IMR-90 (cell line): ENCODE data around the gene IGSF8. TPM values are rescaled to one million over a fixed set of nuclear protein-coding genes. Genes with fewer than 3 reads are reported as not detected.

Experiments used
- ATAC-seq: fragments of 200-7000 bp; cut with Tn5 transposase; 2 replicates; pipeline ENCODE4 v1.9.1; 2020; ENCODE audit warnings: low read depth, mild to moderate bottlenecking, moderate library complexity
- BruUV-seq: library from RNA; stranded (reverse); fragments of 400-500 nt; replicated peaks from 2 replicates; lab custom pipeline; 2021; lab: Mats Ljungman, UMichigan
- CTCF ChIA-PET: fragments of 300-600 bp; formaldehyde crosslinking; extraction: SDS; loops from one replicate; lab custom pipeline; 2021; ENCODE audit warnings: antibody characterized with exemption; lab: Yijun Ruan, JAX
- POLR2A ChIA-PET: fragments of 300-600 bp; sonication (Branson Sonifier 250); formaldehyde crosslinking; loops from one replicate; lab custom pipeline; 2022; ENCODE audit warnings: antibody characterized with exemption; ENCODE audit not compliant: unreplicated experiment; lab: Charles Lee
- DNase-seq: peaks from one replicate; pipeline ENCODE4 v3.0.0; 2013
- H2AFZ ChIP-seq: replicated peaks from 2 replicates; pipeline ENCODE3; 2013; ENCODE audit warnings: low read length, mild to moderate bottlenecking; ENCODE audit not compliant: poor library complexity
- H2AK5ac ChIP-seq: 2 replicates; pipeline ENCODE4 v1.6.1; 2013; ENCODE audit warnings: low read depth, low read length, inconsistent platforms
- H2AK9ac ChIP-seq: replicated peaks from 2 replicates; pipeline ENCODE3; 2013; ENCODE audit warnings: mild to moderate bottlenecking, low read depth, low read length, moderate library complexity; ENCODE audit not compliant: poor library complexity
- H2BK120ac ChIP-seq: 2 replicates; pipeline ENCODE4 v1.6.1; 2013; ENCODE audit warnings: low read depth, low read length, inconsistent platforms
- H2BK15ac ChIP-seq: 3 replicates; pipeline ENCODE4 v1.6.1; 2013; ENCODE audit warnings: low read depth, low read length, inconsistent platforms
- H2BK20ac ChIP-seq: 2 replicates; pipeline ENCODE4 v1.6.1; 2013; ENCODE audit warnings: low read depth, mild to moderate bottlenecking, inconsistent platforms, low read length, moderate library complexity
- H2BK5ac ChIP-seq: 2 replicates; pipeline ENCODE4 v1.6.1; 2013; ENCODE audit warnings: mild to moderate bottlenecking, low read depth, low read length, inconsistent platforms; ENCODE audit not compliant: poor library complexity, severe bottlenecking
- H3K14ac ChIP-seq: replicated peaks from 2 replicates; pipeline ENCODE4 v1.6.1; 2013; ENCODE audit warnings: low read depth, low read length, inconsistent platforms
- H3K18ac ChIP-seq: 2 replicates; pipeline ENCODE4 v1.6.1; 2013; ENCODE audit warnings: low read depth, low read length, control low read depth
- H3K23ac ChIP-seq: 2 replicates; pipeline ENCODE4 v1.6.1; 2013; ENCODE audit warnings: low read depth, low read length, inconsistent platforms
- H3K27ac ChIP-seq: 2 replicates; pipeline ENCODE4 v1.5.1; 2013; ENCODE audit warnings: mild to moderate bottlenecking, control low read depth, low read length; ENCODE audit not compliant: insufficient read depth
- H3K27me3 ChIP-seq: 2 replicates; pipeline ENCODE4 v1.6.1; 2013; ENCODE audit warnings: low read length; ENCODE audit not compliant: control insufficient read depth, insufficient read depth
- H3K36me3 ChIP-seq: 2 replicates; pipeline ENCODE4 v1.6.1; 2013; ENCODE audit warnings: low read length, mixed read lengths; ENCODE audit not compliant: control insufficient read depth, insufficient read depth
- H3K4ac ChIP-seq: 2 replicates; pipeline ENCODE4 v1.6.1; 2013; ENCODE audit warnings: low read depth, low read length, inconsistent platforms
- H3K4me1 ChIP-seq: 2 replicates; pipeline ENCODE4 v1.6.1; 2013; ENCODE audit warnings: low read length, mixed read lengths; ENCODE audit not compliant: control insufficient read depth, insufficient read depth
- H3K4me2 ChIP-seq: 2 replicates; pipeline ENCODE4 v1.6.1; 2013; ENCODE audit warnings: low read depth, mild to moderate bottlenecking, control low read depth, low read length, moderate library complexity
- H3K4me3 ChIP-seq: 2 replicates; pipeline ENCODE4 v1.5.1; 2013; ENCODE audit warnings: low read depth, mild to moderate bottlenecking, control low read depth, low read length, moderate library complexity; ENCODE audit not compliant: insufficient read depth
- H3K56ac ChIP-seq: 2 replicates; pipeline ENCODE4 v1.6.1; 2013; ENCODE audit warnings: low read length, inconsistent platforms; ENCODE audit not compliant: insufficient read depth; ENCODE audit errors: extremely low read depth
- H3K79me1 ChIP-seq, 2 experiments: 2 replicates each; pipeline ENCODE4 v1.6.1; 2013; ENCODE audit warnings: low read length in 2 of 2, inconsistent platforms in 1 of 2, low read depth in 1 of 2
- H3K9ac ChIP-seq: 2 replicates; pipeline ENCODE4 v1.6.1; 2013; ENCODE audit warnings: low read depth, low read length, control low read depth
- H3K9me1 ChIP-seq: 2 replicates; pipeline ENCODE4 v1.6.1; 2013; ENCODE audit warnings: low read length, inconsistent platforms; ENCODE audit not compliant: insufficient read depth
- H3K9me3 ChIP-seq: 2 replicates; pipeline ENCODE4 v1.6.1; 2013; ENCODE audit warnings: low read length; ENCODE audit not compliant: control insufficient read depth, insufficient read depth
- H4K20me1 ChIP-seq: 2 replicates; pipeline ENCODE4 v1.6.1; 2013; ENCODE audit warnings: low read length, inconsistent platforms; ENCODE audit not compliant: insufficient read depth
- H4K5ac ChIP-seq: 2 replicates; pipeline ENCODE4 v1.6.1; 2013; ENCODE audit warnings: mild to moderate bottlenecking, low read depth, low read length, control low read depth
- H4K8ac ChIP-seq, 2 experiments: 2 replicates each; pipeline ENCODE4 v1.6.1; 2013; ENCODE audit warnings: low read depth in 2 of 2, low read length in 2 of 2, control low read depth in 1 of 2, inconsistent platforms in 1 of 2
- H4K91ac ChIP-seq: 2 replicates; pipeline ENCODE4 v1.6.1; 2013; ENCODE audit warnings: low read depth, low read length, inconsistent platforms; ENCODE audit not compliant: insufficient read depth
- CEBPB ChIP-seq: IDR thresholded peaks from 2 replicates; pipeline ENCODE4 v1.6.1; 2012; ENCODE audit warnings: low read depth, low read length, improper control_type of control experiment
- CHD1 ChIP-seq: IDR thresholded peaks from 2 replicates; pipeline ENCODE4 v1.6.1; 2012; ENCODE audit warnings: low read depth, low read length, improper control_type of control experiment
- CTCF ChIP-seq: conservative IDR thresholded peaks from 2 replicates; pipeline ENCODE4 v1.5.1; 2012; ENCODE audit warnings: mild to moderate bottlenecking, low read depth, low read length, improper control_type of control experiment
- ELK1 ChIP-seq: fragments of 150-350 bp; IDR thresholded peaks from 2 replicates; pipeline ENCODE4 v1.6.1; 2016; ENCODE audit warnings: low read depth, mild to moderate bottlenecking, low read length, moderate library complexity, borderline replicate concordance
- FOS ChIP-seq: fragments of 150-350 bp; IDR thresholded peaks from 2 replicates; pipeline ENCODE4 v1.6.1; 2016; ENCODE audit warnings: low read depth, low read length
- MAFK ChIP-seq: IDR thresholded peaks from 2 replicates; pipeline ENCODE4 v1.6.1; 2012; ENCODE audit warnings: low read depth, low read length, improper control_type of control experiment
- MAZ ChIP-seq: IDR thresholded peaks from 2 replicates; pipeline ENCODE4 v1.6.1; 2012; ENCODE audit warnings: low read depth, mild to moderate bottlenecking, low read length, improper control_type of control experiment, moderate library complexity, borderline replicate concordance
- MXI1 ChIP-seq: IDR thresholded peaks from 2 replicates; pipeline ENCODE4 v1.6.1; 2012; ENCODE audit warnings: low read depth, mild to moderate bottlenecking, low read length, moderate library complexity, borderline replicate concordance
- NFE2L2 ChIP-seq: fragments of 150-350 bp; IDR thresholded peaks from 2 replicates; pipeline ENCODE4 v1.6.1; 2016; ENCODE audit warnings: low read depth, mild to moderate bottlenecking, low read length
- POLR2A ChIP-seq: IDR thresholded peaks from 2 replicates; pipeline ENCODE4 v1.6.1; 2012; ENCODE audit warnings: mild to moderate bottlenecking, low read depth, low read length
- RAD21 ChIP-seq: IDR thresholded peaks from 2 replicates; pipeline ENCODE4 v1.6.1; 2012; ENCODE audit warnings: low read length, improper control_type of control experiment
- RCOR1 ChIP-seq: IDR thresholded peaks from 2 replicates; pipeline ENCODE4 v1.6.1; 2012; ENCODE audit warnings: mild to moderate bottlenecking, low read length, improper control_type of control experiment; ENCODE audit not compliant: insufficient replicate concordance
- RFX5 ChIP-seq: IDR thresholded peaks from 2 replicates; pipeline ENCODE4 v1.8.0; 2012; ENCODE audit warnings: low read depth, mild to moderate bottlenecking, low read length, moderate library complexity
- SMC3 ChIP-seq: fragments of 150-350 bp; IDR thresholded peaks from 2 replicates; pipeline ENCODE4 v1.6.1; 2016; ENCODE audit warnings: low read depth, mild to moderate bottlenecking, antibody characterized with exemption, low read length, moderate library complexity
- WGBS, 2 experiments: methylation state at CpG; one replicate each; pipeline versions ENCODE4 v1.1.5 to v1.1.7; 2013; ENCODE audit warnings: missing lambda C conversion rate in 2 of 2; ENCODE audit not compliant: insufficient read length in 1 of 2; ENCODE audit errors: extremely low coverage in 2 of 2; 5-methylcytosine and 5-hydroxymethylcytosine counted together
- dilution Hi-C: fragments of 300-500 bp; cut with HindIII; formaldehyde crosslinking; loops from one replicate; pipeline ENCODE4 v1.14.3; 2018; ENCODE audit warnings: low sequenced_read_pairs; ENCODE audit not compliant: unreplicated experiment
- in situ Hi-C: fragments of 300-500 bp; cut with MboI; formaldehyde crosslinking; loops from 3 replicates; pipeline ENCODE4 v1.14.3; 2019; ENCODE audit warnings: low sequenced_read_pairs, inconsistent platforms, mixed read lengths
- intact Hi-C: fragments of 100-400 bp; cut with micrococcal nuclease; formaldehyde crosslinking; loops from 2 replicates; pipeline ENCODE4 v1.10.0; 2022
- polyA plus RNA-seq, 3 experiments: library from polyadenylated mRNA; depleted of rRNA; stranded (reverse); fragments of >200 nt; gene quantifications; 2 replicates each; pipeline ENCODE4 v1.2.3, GENCODE V29; 2012; ENCODE audit warnings: low replicate concordance in 1 of 3
- total RNA-seq: library from RNA; depleted of rRNA; stranded (reverse); fragments of >200 nt; gene quantifications from 2 replicates; pipeline ENCODE4 v1.2.3, GENCODE V29; 2012

The IGSF8 gene
- total and polyA plus RNA-seq, 2 of the 4 experiments (the other 2 are of a cell fraction), result 8.8 to 25.2 TPM

- Histone ChIP-seq H2BK5ac (no peak overlapping the region), H3K9me1 (no peaks in the 10 kb centered on the region), H4K20me1 (no peaks in the 10 kb centered on the region), H4K5ac (no peak overlapping the region), H3K79me1 (peaks cover 0 to 8% of the 10 kb centered on the region in 2 experiments; a peak in 2 of 4 replicates), H3K4ac (no peak overlapping the region; the same call in 1 of the 2 replicates), H3K4me2 (no peak overlapping the region), H2BK15ac (0 out of 3 replicates have a peak overlapping the region, but pooled peaks have one; percentile 25), H3K36me3 (no peaks in the 10 kb centered on the region), H3K27ac (no peak overlapping the region), H3K14ac (no peak overlapping the region), H4K8ac (peak overlapping the region; percentile 11 to 15; a peak in 2 of 4 replicates), H3K23ac (no peak overlapping the region), H3K9ac (no peak overlapping the region), H2AK9ac (no peak overlapping the region), H3K56ac (no peak overlapping the region), H3K4me3 (no peak overlapping the region), H2AFZ (peak overlapping the region; percentile 55), H4K91ac (no peak overlapping the region), H2BK20ac (no peak overlapping the region), H3K27me3 (peaks cover 6% of the 10 kb centered on the region), H2AK5ac (no peak overlapping the region; the same call in 1 of the 2 replicates), H3K18ac (no peak overlapping the region), H3K9me3 (no peaks in the 10 kb centered on the region), H3K4me1 (peaks cover 17% of the 10 kb centered on the region), H2BK120ac (no peak overlapping the region)
- DNase-seq, result peak; percentile 33
- CTCF ChIA-PET, result interaction anchor here (0.6 to 3.2 kb wide), 19 partner anchors 15 to 505 kb away, joined by 3 to 25 read pairs (median 4); no protein-coding TSS in a partner anchor
- intact Hi-C loops (loop anchor here (1.0 kb wide), 4 partner anchors 91 to 274 kb away; no protein-coding TSS in a partner anchor), dilution Hi-C loops (loop anchor here (10.0 kb wide), 1 partner anchor 113 kb away; no protein-coding TSS in a partner anchor), in situ Hi-C loops (no loop called here)
- 20% methylated on average over 1 of the region's 9 CpGs; no CpG with 5 or more reads in 1 of the 2 experiments for WGBS, 2 experiments
- BruUV-seq, result no TSS peak
- POLR2A ChIA-PET, result no interaction called here
- no peak for ATAC-seq
- TF ChIP-seq RCOR1 (no peak), CEBPB (no peak), CTCF (no peak), RFX5 (no peak), MXI1 (no peak), MAZ (no peak), RAD21 (no peak), POLR2A (no peak), FOS (no peak), CHD1 (no peak), MAFK (no peak), SMC3 (no peak), ELK1 (no peak), NFE2L2 (no peak)
Measured at GRCh38 chr1:160101717-160102522, 3.5 kb upstream of the IGSF8 start.
